HG03064 (cell line): ENCODE measurements around the gene ISL1.

ENCODE experiments used
- ATAC-seq: cut with Tn5 transposase; IDR thresholded peaks from one replicate; pipeline ENCODE4 v1.9.1; 2021; ENCODE audit warnings: low read depth; ENCODE audit not compliant: unreplicated experiment

Gene ISL1

DNA sequence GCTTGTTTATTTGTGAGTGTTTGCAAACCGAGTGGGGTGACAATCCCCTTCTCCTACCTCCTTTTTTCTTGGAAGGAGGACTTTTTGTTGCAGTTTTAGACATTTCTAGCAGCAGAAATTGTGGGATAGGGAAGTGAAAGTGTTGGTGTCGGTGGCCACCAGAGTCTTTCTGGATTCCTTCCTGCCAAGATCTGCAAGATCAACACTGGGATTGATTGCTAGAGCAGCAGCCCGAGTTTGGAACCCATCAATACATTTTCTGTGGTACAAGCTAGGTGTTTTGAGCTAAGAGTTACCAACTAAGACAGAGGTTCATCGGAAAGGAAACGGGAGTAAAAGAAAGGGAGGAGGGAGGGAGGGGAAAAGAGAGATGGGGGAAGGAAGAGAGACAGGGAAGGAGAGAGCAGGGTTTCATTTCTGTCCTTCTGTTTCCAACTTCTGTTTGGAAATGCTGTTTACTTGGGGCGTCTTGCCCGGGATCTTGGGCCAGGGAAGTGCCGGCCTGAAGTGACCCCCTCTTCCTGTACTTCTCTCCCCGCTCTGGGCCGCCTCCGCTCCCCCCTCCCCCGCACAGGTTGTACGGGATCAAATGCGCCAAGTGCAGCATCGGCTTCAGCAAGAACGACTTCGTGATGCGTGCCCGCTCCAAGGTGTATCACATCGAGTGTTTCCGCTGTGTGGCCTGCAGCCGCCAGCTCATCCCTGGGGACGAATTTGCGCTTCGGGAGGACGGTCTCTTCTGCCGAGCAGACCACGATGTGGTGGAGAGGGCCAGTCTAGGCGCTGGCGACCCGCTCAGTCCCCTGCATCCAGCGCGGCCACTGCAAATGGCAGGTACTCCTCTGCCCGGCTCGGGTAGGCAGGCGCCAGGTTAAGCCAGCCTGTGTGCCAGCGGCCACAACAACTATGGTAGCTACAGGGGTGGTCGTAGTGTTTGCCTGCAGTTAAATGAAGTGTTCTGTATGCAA is 4.0 kb downstream of the ISL1 start:
- ATAC-seq = no peak

GRCh38 chr5:51387884-51388275 is 4.6 kb downstream of the ISL1 start:
- no peak for ATAC-seq

GRCh38 chr5:51388488-51389287 is 5.4 kb downstream of the ISL1 start:
- no peak for ATAC-seq

GRCh38 chr5:51389288-51389576 is 6.0 kb downstream of the ISL1 start:
- ATAC-seq = no peak

GRCh38 chr5:51389577-51390463 is 6.6 kb downstream of the ISL1 start:
- ATAC-seq = no peak

DNA sequence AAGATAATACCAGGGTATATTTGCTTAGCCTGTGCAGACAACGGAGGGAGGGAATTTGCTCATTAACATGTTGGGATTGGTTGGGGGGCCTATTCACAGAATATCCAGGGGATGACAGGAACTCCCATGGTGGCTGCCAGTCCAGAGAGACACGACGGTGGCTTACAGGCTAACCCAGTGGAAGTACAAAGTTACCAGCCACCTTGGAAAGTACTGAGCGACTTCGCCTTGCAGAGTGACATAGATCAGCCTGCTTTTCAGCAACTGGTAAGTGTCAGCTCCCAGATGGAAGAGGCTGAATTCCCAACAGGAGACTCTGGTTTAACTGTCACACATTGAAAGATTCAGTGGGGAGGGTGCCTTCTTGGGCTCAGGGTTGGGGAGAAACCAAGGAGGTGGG is 7.9 kb downstream of the ISL1 start:
- ATAC-seq = no peak

DNA sequence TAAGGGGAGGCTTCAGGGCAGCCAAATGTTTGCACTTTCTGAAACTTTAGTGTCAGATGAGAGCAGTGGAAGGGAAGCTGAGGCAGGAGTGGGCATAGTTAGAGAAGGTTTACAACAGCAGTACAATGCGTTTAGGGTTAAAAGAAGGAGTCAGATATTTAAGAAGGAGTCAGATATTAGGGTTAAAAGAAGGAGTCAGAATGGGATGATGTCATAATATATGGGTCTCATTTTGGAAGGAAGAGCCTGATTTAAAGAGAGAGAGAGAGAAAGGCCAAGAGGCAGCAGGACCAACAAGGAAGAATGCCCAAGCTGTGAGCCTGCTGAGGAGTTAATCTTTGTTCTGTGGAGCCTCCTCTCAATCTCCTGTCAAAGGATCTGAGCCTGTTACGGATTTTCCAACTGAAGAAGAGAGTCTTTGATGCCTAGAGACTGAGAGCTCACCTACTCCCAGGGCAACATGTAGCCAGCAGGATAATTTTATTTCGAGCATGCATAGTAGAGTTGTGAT is 9.5 kb downstream of the ISL1 start:
- ATAC-seq = no peak

GRCh38 chr5:51394609-51395008 is 11.4 kb downstream of the ISL1 start:
- no peak for ATAC-seq

DNA sequence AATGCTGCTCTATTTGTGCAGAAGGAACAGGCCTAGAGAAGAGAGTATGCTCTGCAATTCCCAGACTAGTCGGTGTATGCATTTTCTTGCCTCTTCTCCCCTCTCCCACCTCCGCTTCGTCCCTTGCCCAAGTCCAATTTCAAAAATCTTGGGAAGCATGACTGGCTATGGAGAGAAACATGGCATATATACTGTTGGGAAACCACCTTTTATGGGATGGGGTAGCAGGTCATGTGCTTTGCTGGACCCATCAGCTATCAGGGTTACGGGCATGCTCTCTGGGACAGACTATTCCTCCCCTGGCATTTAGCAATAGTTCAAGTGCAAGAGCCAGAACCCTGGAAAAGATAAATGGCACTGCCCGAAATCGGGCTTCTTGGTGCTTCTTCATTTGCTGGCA is 12.0 kb downstream of the ISL1 start:
- ATAC-seq = no peak

- ATAC-seq = no peak
Measured at GRCh38 chr5:51395666-51396356, 12.6 kb downstream of the ISL1 start.

- no peak for ATAC-seq
Measured at GRCh38 chr5:51396797-51397196, 13.5 kb downstream of the ISL1 start.

GRCh38 chr5:51397996-51398395 is 14.7 kb downstream of the ISL1 start:
- no peak for ATAC-seq

GRCh38 chr5:51398875-51399642 is 15.8 kb downstream of the ISL1 start:
- ATAC-seq = no peak

- ATAC-seq = no peak
Measured at GRCh38 chr5:51399643-51400006, 16.4 kb downstream of the ISL1 start.

- ATAC-seq = no peak
Measured at GRCh38 chr5:51404255-51404654, 21.0 kb downstream of the ISL1 start.

- ATAC-seq = no peak
Measured at GRCh38 chr5:51411921-51412325, 28.7 kb downstream of the ISL1 start.

GRCh38 chr5:51414516-51414915 is 31.3 kb downstream of the ISL1 start:
- ATAC-seq = no peak

- no peak for ATAC-seq
Measured at GRCh38 chr5:51416149-51416548, 32.9 kb downstream of the ISL1 start.

DNA sequence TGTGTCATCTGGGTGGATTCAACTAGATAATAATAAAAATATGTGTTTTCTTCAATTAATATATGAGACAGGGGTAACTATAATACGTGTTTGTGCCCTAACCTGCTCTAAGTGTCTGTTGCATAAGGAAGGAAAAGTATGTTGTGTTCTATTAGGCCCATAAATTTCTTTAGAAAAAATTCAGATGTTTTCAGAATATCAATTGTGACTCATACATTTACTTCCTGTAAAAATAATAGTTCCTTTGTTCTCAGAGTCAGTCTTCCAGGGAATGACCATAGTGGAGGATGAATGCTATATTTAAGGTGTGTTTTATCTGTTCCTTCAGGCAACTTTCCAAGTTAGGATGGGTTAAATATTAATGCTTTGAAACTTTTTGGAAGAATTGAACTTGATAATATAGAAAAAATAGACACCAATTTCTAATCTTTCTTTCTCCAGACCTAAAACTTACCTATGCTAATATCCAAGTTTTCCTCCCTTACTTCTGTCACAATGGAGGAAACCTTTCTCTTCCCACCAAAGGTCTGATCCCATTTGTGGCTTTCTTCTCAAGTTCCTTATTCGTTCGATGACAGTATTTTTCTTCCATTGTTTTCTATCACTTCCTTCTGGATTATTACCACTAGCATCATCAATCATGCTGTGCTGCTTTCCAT is 49.9 kb downstream of the ISL1 start:
- no peak for ATAC-seq
